Neural crest cell (in vitro differentiated cells): ENCODE measurements around the gene FGD6. TPM values are rescaled to one million over a fixed set of nuclear protein-coding genes. Genes with fewer than 3 reads are reported as not detected.

ENCODE experiments used
- DNase-seq: peaks from one replicate; pipeline ENCODE4 v3.0.0; 2021; ENCODE audit warnings: low read depth, mixed read lengths, low spot score
- H3K27ac Mint-ChIP-seq: one replicate; pipeline ENCODE4 v1.8.0; 2021; ENCODE audit warnings: mild to moderate bottlenecking, mixed read lengths; ENCODE audit not compliant: unreplicated experiment
- H3K27me3 Mint-ChIP-seq: 2 replicates; pipeline ENCODE4 v1.8.0; 2021; ENCODE audit warnings: low read depth, mild to moderate bottlenecking, mixed read lengths
- H3K36me3 Mint-ChIP-seq: 2 replicates; pipeline ENCODE4 v1.8.0; 2021; ENCODE audit warnings: low read depth, mild to moderate bottlenecking, mixed read lengths
- H3K4me1 Mint-ChIP-seq: 2 replicates; pipeline ENCODE4 v1.8.0; 2021; ENCODE audit warnings: mixed read lengths
- H3K4me3 Mint-ChIP-seq: one replicate; pipeline ENCODE4 v1.8.0; 2021; ENCODE audit warnings: mild to moderate bottlenecking, mixed read lengths
- H3K9me3 Mint-ChIP-seq: 2 replicates; pipeline ENCODE4 v1.8.0; 2021; ENCODE audit warnings: mixed read lengths
- total RNA-seq: library from RNA; stranded (reverse); gene quantifications from 2 replicates; pipeline ENCODE4 v1.2.1, GENCODE V29; 2021
- TF ChIP-seq, protein P1 (sequence below): fragments of 200-600 bp; sonication (generic); conservative IDR thresholded peaks from 2 replicates; pipeline ENCODE4 v1.5.0; 2021; ENCODE audit warnings: antibody characterized with exemption, mild to moderate bottlenecking

The FGD6 gene
- total RNA-seq, 1 donor from 2014 or later, result 17.4 TPM

DNA sequence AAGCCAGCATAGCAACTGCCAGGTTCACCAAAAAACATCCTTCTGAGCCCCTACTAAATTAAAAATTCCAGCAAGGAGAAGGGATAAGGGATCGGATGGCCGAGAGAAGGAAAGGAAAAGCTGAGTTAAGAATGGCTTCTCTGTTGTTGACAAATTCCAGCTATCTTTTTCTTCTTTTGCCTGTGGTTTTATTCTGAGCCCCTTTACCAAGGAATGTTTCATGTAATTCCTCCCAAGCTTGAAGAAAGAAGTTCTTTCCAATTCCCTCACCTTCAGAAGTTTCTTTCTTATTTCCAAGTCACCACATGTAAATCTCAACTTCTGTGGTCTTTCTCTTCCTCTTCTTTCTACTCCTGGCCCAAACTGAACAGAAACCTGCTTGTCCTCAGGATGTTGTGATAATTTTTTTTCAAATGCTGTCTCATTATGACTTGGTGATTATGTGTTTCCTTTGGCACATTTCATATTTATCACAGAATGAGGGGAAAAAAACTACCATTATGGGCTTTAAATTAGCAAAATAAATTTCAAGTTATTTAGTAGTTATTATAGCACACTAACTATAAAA, 40.0 kb downstream of the FGD6 start:
- Mint-ChIP-seq H3K9me3 (no peaks in the 10 kb centered on the region), H3K36me3 (no peaks in the 10 kb centered on the region), H3K4me3 (no peak overlapping the region), H3K27ac (no peak overlapping the region), H3K4me1 (no peaks in the 10 kb centered on the region), H3K27me3 (no peaks in the 10 kb centered on the region)
- TF ChIP-seq, protein P1, sequence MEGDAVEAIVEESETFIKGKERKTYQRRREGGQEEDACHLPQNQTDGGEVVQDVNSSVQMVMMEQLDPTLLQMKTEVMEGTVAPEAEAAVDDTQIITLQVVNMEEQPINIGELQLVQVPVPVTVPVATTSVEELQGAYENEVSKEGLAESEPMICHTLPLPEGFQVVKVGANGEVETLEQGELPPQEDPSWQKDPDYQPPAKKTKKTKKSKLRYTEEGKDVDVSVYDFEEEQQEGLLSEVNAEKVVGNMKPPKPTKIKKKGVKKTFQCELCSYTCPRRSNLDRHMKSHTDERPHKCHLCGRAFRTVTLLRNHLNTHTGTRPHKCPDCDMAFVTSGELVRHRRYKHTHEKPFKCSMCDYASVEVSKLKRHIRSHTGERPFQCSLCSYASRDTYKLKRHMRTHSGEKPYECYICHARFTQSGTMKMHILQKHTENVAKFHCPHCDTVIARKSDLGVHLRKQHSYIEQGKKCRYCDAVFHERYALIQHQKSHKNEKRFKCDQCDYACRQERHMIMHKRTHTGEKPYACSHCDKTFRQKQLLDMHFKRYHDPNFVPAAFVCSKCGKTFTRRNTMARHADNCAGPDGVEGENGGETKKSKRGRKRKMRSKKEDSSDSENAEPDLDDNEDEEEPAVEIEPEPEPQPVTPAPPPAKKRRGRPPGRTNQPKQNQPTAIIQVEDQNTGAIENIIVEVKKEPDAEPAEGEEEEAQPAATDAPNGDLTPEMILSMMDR, result no peak
- DNase-seq, result no peak

DNA sequence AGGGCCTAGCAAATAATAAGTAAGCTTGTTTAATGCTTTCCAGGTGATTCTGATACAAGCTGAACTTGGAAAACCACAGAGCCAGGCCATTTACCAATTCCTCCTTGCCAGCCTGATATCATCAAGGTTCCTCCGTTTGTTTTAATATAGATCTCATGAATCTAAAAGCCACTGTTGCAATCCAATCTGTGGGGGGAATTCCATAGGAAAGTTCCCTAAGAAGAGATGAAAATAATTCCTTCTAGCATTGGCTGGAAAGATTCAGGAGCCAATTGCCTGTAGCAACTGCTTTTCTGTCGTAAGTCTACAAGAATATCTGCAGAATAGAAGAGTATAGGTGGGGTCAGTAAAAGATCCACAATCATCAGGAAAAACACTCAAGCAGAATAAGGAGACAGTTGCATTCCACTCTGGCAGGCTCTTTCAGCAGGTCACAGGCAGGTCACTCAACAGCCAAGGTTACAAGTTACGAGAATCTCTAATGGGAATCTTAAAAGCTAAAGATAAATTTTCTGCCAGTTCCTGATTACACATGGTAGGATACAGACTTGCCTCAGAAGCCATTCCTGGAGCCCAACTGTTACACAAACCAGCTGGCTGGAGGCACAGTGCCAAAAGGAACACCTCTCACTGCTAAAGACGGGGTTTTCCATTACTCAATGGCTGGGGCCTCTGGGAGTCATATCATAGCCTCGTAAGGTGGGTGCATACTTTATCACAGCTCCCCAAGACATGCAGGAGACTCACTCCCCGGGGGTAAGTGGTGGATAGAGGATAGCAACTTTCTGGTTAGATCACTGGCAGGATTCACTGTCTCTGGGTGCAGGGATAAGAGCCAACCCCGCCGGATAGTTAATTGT, 43.6 kb downstream of the FGD6 start:
- Mint-ChIP-seq H3K27me3 (no peaks in the 10 kb centered on the region), H3K36me3 (no peaks in the 10 kb centered on the region), H3K4me3 (no peak overlapping the region), H3K4me1 (peaks cover 8% of the 10 kb centered on the region), H3K9me3 (no peaks in the 10 kb centered on the region), H3K27ac (no peak overlapping the region)
- TF ChIP-seq, protein P1, result no peak
- DNase-seq, result no peak

DNA sequence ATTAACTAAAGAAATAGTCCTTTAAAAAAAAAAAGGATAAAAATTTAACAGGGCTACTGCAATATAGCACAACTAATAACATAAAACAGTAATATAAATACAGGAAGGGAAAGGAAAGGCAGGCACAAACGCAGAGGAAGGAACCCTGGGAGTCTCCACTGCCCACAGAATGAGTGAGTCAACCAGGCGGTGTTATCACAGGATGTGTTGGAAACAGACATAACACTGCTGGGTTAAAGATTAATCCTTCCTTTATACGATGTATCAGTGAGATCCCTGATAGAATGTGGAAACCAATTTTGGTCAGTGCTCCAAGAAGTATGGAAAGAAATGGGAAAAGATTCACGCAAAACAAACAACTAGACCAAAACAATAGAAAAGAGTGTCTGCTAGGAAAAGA, 47.9 kb downstream of the FGD6 start:
- Mint-ChIP-seq H3K36me3 (no peaks in the 10 kb centered on the region), H3K27ac (peak overlapping the region; percentile 13), H3K4me1 (peaks cover 9% of the 10 kb centered on the region), H3K4me3 (no peak overlapping the region), H3K27me3 (no peaks in the 10 kb centered on the region), H3K9me3 (no peaks in the 10 kb centered on the region)
- DNase-seq, result no peak
- TF ChIP-seq, protein P1, result no peak

DNA sequence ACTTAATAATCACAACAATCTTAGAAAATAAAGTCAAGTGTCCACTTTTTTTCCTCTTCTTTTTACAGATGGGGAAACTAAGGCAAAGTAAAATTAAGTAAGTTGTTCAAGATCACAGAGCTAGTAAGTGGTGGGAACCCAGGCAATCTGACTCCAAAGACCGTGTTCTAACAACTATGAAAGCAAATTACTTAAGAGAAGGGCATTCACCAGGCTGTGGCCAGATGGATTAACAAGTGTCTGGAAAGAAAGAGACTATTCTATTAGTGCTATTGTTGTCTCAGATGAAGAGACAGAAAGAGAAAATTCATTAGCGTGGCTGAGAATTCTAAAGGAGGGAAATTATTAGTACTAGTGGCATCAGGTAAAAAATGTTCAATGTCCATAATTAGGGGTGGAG, 48.5 kb downstream of the FGD6 start:
- H3K27me3 Mint-ChIP-seq, result no peaks in the 10 kb centered on the region
- H3K36me3 Mint-ChIP-seq, result no peaks in the 10 kb centered on the region
- H3K9me3 Mint-ChIP-seq, result no peaks in the 10 kb centered on the region
- no peak overlapping the region for H3K27ac Mint-ChIP-seq
- DNase-seq, result no peak
- TF ChIP-seq, protein P1, result no peak
- H3K4me3 Mint-ChIP-seq, result no peak overlapping the region
- H3K4me1 Mint-ChIP-seq, result peaks cover 9% of the 10 kb centered on the region

DNA sequence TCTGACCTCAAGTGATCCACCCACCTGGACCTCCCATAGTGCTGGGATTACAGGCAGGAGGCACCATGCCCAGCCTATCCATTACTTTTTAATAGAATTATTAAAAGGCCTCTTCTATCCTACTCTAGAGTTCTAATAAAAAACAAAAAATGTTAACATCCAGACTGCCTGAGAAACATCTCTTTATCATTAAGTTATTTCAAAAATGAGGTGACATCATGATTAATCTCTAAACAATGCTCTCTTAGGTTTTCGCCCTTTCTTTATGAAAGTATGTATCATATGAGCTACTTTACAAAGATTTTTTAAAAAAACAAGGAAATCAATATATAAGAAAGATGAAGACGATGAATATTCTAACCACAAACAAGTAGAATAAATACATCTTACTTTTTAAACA, 52.6 kb downstream of the FGD6 start:
- TF ChIP-seq, protein P1, result no peak
- Mint-ChIP-seq H3K27me3 (no peaks in the 10 kb centered on the region), H3K4me1 (peaks cover 9% of the 10 kb centered on the region), H3K27ac (no peak overlapping the region), H3K4me3 (no peak overlapping the region), H3K36me3 (no peaks in the 10 kb centered on the region), H3K9me3 (no peaks in the 10 kb centered on the region)
- DNase-seq, result no peak
